Putamen (tissue), 1 donor: Measurements from ENCODE around the gene JMJD8.

Source experiments
- DNase-seq: peaks from one replicate; pipeline ENCODE4 v3.0.0-alpha.2; 2016; ENCODE audit warnings: low spot score

Gene JMJD8

GRCh38 chr16:689175-689897 lies 5.2 kb upstream of the JMJD8 start:
- no peak for DNase-seq

DNA sequence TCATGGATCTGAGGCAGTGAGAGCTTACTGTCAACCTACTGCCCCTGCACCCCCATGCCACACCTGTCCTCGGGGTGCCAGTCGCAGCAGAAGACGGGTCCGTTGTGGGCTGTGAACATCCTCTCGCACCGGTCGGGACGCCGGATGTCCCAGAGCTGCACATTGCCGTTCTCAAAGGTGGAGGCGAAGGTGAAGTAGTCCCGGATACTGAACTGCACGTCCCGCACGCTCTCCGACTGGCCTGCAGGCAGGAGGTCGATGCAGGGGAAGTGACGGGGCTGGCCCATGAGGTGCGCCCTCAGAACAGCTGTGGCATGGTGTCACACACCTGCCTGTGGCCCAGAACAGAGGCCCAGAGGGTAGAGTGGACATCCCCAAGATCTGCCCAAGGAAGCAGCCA lies 3.4 kb upstream of the JMJD8 start:
- no peak for DNase-seq

GRCh38 chr16:686459-687260 lies 2.5 kb upstream of the JMJD8 start:
- DNase-seq: no peak

DNA sequence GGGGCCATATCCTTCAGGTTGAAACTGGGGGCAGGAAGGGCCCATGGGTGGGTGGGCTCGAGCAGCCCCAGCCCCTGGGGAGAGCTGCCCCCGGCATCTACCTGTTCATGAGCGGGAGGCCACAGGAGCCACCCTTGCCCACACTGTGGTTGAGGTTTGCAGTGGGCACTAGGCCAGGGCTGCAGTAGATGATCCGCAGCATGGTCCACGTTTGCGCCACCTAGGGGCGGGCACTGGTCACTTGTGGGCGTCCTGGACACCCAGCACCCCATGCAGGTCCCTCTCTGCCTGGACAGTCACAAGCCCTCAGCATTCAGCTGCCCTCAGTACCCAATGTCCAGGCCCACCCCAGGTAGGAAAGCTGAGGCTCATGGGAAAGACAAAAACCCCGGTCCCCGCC lies 1.8 kb upstream of the JMJD8 start:
- no peak for DNase-seq

DNA sequence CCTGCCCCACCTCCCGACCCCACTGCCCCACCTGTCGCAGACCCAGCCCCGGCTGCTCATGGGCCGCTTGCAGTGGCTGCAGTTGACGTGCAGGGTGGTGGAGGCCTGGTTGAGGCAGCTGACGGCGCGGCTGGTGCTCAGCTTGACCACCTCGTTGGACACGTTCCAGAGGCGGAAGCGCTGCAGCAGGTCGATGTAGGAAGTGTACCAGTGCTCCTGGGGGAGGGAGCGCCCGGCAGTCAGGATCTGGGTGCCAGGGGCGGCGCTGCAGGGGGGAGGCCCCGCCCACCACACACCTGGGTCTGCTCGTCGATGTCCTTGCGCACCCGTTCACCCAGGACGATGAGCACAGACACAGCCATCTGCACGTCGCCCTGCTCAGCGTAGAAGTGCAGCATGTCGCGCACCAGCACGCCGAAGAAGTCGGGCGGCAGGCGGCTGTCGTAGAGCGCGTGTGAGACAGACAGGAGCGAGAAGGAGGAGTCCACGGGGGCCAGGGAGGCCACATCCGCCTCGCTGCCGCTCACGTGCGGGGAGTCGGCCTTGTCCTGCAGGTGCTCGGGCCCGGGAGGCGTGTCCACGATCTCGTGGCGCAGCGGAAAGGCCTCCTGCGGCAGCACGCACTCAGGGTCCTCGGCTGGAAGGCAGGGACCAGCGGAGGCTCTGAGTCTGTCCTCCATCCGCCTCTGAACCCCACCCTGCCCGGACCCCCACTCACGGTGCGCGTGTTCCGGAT lies 995 bp upstream of the JMJD8 start:
- DNase-seq: no peak

GRCh38 chr16:683396-684070 lies 601 bp downstream of the JMJD8 start:
- no peak for DNase-seq

GRCh38 chr16:682493-683395 lies 1.4 kb downstream of the JMJD8 start:
- no peak for DNase-seq

DNA sequence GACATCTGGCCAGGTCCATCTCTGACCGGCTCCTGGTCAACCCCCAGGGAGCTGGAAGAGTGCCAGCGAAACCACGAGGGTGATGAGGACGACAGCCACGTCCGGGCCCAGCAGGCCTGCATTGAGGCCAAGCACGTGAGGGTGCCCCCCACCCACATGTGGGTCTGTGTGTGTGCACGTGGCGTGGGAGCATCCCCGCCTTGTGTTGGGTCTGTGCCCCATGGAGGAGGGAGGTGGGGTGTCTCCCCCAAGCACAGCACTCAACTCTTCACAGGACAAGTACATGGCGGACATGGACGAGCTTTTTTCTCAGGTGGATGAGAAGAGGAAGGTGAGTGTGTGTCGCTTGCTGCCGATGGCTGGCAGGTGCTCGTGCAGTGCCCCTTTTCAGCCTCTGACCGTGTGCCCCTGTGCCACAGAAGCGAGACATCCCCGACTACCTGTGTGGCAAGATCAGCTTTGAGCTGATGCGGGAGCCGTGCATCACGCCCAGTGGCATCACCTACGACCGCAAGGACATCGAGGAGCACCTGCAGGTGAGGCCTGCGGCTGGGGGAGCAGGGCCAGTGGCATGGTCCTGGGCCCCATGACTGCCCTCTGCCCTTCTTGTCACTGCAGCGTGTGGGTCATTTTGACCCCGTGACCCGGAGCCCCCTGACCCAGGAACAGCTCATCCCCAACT lies 2.2 kb downstream of the JMJD8 start:
- DNase-seq: no peak

DNA sequence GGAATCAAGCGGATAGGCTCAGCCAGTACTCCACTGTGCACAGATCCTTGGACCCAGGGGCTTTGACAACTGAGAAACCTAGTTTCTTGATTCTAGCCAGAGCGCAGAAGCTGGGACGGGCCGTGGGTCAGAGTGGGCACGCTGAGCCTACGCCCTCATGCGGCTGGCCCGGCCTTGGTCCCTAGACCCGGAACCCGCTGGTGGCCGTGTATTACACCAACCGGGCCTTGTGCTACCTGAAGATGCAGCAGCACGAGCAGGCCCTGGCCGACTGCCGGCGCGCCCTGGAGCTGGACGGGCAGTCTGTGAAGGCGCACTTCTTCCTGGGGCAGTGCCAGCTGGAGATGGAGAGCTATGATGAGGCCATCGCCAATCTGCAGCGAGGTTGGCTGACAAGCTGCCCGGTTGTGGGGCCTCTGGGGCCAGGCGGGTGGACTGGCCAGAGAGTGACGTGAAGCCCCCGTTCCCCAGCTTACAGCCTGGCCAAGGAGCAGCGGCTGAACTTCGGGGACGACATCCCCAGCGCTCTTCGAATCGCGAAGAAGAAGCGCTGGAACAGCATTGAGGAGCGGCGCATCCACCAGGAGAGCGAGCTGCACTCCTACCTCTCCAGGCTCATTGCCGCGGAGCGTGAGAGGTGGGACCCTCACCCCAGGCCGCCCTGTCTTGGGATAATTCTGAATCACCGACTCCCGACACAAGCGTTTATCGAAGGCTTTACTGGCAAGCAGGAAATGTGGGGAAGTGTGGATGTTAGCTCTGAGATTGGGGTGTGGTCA lies 3.0 kb downstream of the JMJD8 start:
- DNase-seq: no peak

DNA sequence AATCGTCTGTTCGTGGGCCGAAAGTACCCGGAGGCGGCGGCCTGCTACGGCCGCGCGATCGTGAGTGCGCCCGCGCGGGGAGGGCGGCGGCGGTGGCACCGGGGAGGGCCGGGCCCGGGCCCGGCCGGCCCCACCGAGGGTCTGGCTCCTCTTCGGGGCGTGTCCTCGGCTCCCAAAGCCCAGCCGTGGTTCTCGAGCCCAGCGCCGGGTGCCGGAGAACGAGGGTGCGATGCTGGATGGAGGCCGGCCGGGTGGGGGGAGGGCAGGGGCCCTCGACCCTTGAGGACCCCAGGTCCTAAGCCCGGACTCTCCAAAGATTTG lies 3.5 kb downstream of the JMJD8 start:
- no peak for DNase-seq

- peak; percentile 87 for DNase-seq
These were observed 4.1 kb downstream of the JMJD8 start, which contains the start of gene STUB1 for GRCh38 chr16:679814-680624. TSS of gene STUB1 (plus strand) at chr16:680410. CDS start at chr16:680526, 116 bp downstream.

DNA sequence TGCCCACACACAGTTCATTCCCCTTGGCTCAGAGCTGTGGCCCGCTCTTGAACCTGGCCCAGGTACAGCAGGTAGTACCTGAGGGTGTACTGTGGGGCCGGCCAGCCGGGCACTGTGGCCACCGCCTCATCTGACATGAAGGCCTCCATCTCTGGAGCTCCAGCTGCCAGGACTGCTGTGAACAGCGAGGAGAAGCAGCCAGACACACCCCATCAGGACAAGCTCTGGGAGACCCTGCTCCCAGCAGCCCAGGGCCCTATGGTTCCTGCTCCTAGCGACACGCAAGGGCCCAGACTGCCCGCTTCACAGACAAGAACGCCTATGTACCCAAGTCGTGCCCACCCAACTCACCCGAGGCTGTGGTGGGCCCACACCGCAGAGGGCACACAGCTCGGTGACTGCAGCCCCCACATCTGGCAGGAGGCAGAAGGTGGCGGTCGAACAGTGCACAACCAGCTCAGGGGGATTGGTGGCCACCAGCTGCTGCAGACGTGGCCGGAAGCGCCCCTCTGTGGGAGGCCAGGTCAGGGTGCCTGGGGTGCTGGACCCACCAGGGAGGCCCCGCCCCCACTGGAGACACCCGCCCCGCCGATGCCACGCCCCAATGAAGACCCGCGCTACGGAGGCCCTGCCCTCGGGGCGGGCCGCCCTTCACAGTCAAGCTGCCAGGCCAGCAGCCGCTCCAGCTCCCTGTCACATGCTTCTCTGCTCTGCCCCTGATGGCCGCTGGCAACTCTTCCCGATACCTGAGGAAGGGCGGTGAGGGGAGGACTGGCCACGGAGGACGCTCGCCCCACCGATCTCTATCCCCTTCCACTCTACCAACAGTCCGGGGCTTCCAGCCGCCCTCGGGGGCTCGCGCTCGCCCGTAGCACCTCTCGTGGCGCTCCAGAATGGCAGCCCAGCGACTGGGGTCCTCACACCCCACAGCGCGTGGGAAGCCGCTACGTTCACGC lies 5.0 kb downstream of the JMJD8 start:
- peak; percentile 58 for DNase-seq

DNA sequence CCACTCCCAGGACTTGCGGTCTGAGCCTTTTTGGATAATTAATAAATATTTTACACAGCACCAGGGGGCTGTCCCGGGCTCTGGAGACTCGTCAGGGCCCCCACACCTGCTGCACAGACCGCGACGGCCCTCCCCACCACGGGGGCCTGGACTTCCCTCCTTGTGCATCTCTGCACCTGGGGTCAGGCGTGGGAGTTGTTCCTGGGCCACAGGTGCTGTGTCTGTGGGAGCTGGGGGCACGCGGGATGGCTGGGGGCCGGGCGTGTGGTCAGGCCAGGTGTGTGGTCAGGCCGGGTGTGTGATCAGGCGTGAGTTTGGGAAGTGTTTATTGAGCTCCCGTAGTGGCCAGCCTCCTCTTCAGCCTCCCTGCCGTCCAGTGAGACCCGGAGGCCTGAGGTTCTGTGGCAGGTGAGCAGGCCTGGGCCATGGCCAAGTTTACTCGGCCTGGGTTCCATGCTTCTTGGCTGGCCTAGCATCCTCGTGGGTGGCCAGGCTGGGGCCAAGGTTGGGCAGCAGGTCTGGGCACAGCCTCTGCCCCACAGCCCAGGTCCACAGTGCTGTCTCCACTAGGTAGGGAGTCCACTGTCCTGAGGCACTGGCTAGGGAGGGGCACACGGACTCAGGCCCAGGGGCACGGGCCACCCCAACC lies 5.8 kb downstream of the JMJD8 start:
- DNase-seq: no peak

GRCh38 chr16:677316-678190 lies 6.6 kb downstream of the JMJD8 start:
- DNase-seq: no peak

DNA sequence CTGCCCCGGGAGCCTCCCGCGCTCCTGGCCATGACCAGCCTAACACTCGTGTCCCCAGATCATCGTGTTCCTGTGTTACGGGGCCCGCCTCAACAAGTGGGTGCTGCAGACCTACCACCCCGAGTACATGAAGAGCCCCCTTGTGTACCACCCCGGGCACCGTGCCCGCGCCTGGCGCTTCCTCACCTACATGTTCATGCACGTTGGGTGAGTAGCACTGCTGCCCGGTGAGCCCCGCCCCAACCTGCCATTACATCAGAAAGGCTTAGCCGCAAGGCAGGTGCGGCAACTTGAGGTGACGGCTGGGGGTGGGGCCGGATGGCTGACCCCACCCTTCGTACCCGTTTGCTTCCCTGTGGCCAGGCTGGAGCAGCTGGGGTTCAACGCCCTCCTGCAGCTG lies 7.2 kb downstream of the JMJD8 start:
- DNase-seq: no peak

- DNase-seq: no peak
These were observed 7.6 kb downstream of the JMJD8 start for GRCh38 chr16:676565-676902.
